Keratinocyte (primary cell): ENCODE data around the gene FGF8.

Experiments used
- CTCF ChIP-seq, 3 experiments: IDR thresholded peaks in 1 of 3; conservative IDR thresholded peaks in 1 of 3; optimal IDR thresholded peaks in 1 of 3; 2 replicates in 2 of 3; 3 replicates in 1 of 3; pipeline versions ENCODE3 to v1.5.1; 2011; ENCODE audit warnings: low read length in 3 of 3, mild to moderate bottlenecking in 3 of 3, moderate library complexity in 2 of 3, control low read depth in 1 of 3, inconsistent platforms in 1 of 3; ENCODE audit not compliant: insufficient read depth in 2 of 3; ENCODE audit errors: extremely low read depth in 1 of 3
- EZH2 ChIP-seq: IDR thresholded peaks from one replicate; pipeline ENCODE4 v1.6.1; 2012; ENCODE audit warnings: inconsistent platforms, mild to moderate bottlenecking, low read length, moderate library complexity

GRCh38 chr10:101812606-101813005 lies 36.7 kb upstream of the FGF8 start:
- TF ChIP-seq CTCF (optimal IDR thresholded peaks at IDR 0.05 in 1 of 3, IDR thresholded peaks at IDR 0.05 in 1 of 3, conservative IDR thresholded peaks at IDR 0.05 in 1 of 3; ENCODE audit: extremely low read depth in 1 of 3, insufficient read depth in 2 of 3, low read length in 3 of 3): no peak
- no peak for TF ChIP-seq EZH2
